Kidney epithelial cell (primary cell): ENCODE results near the gene ASTE1. TPM values are rescaled to one million over a fixed set of nuclear protein-coding genes. Genes with fewer than 3 reads are reported as not detected.
"Not testable (repeated sequence)": the region's sequence is repeated elsewhere in the genome, so short reads cannot be mapped to it uniquely, and the experiment has no call there.

Source experiments
- DNase-seq: peaks from one replicate; pipeline ENCODE4 v3.0.0-alpha.2; 2010; ENCODE audit warnings: low read depth
- H3K27me3 ChIP-seq: 2 replicates; pipeline ENCODE4 v1.6.0; 2011; ENCODE audit warnings: low read length; ENCODE audit not compliant: control insufficient read depth, insufficient read depth
- H3K36me3 ChIP-seq: 2 replicates; pipeline ENCODE4 v1.5.1; 2011; ENCODE audit warnings: low read length; ENCODE audit not compliant: control insufficient read depth, insufficient read depth
- H3K4me3 ChIP-seq: 2 replicates; pipeline ENCODE4 v1.5.1; 2011; ENCODE audit warnings: low read depth, mild to moderate bottlenecking, control low read depth, low read length
- CTCF ChIP-seq: IDR thresholded peaks from 2 replicates; pipeline ENCODE4 v1.5.1; 2011; ENCODE audit warnings: mild to moderate bottlenecking, moderate library complexity, low read length, control low read depth, inconsistent platforms; ENCODE audit not compliant: insufficient read depth, poor library complexity, severe bottlenecking
- total RNA-seq: library from RNA; depleted of rRNA; stranded (reverse); fragments of >200 nt; gene quantifications from 2 replicates; pipeline ENCODE4 v1.2.3, GENCODE V29; 2015

The ASTE1 gene
- total RNA-seq, 1 donor from 2014 or later = 4.1 TPM

GRCh38 chr3:131053043-131053859, 26.6 kb upstream of the ASTE1 start:
- H3K36me3 ChIP-seq = no peaks in the 10 kb centered on the region
- DNase-seq = no peak
- TF ChIP-seq CTCF = peak; percentile 14
- no peak overlapping the region for H3K4me3 ChIP-seq
- H3K27me3 ChIP-seq = no peaks in the 10 kb centered on the region

GRCh38 chr3:131050001-131050400, 23.4 kb upstream of the ASTE1 start:
- TF ChIP-seq CTCF = no peak
- no peak for DNase-seq
- Histone ChIP-seq H3K27me3 (no peaks in the 10 kb centered on the region), H3K4me3 (no peak overlapping the region), H3K36me3 (no peaks in the 10 kb centered on the region)

GRCh38 chr3:131048030-131048429, 21.4 kb upstream of the ASTE1 start:
- no peak for DNase-seq
- Histone ChIP-seq H3K36me3 (no peaks in the 10 kb centered on the region), H3K4me3 (no peak overlapping the region), H3K27me3 (no peaks in the 10 kb centered on the region)
- no peak for TF ChIP-seq CTCF

- TF ChIP-seq CTCF = no peak
- Histone ChIP-seq H3K36me3 (no peaks in the 10 kb centered on the region), H3K27me3 (no peaks in the 10 kb centered on the region), H3K4me3 (no peak overlapping the region)
- DNase-seq = no peak
Measured at GRCh38 chr3:131047582-131047981, 21.0 kb upstream of the ASTE1 start.

- not testable (repeated sequence) for H3K36me3 ChIP-seq, DNase-seq, H3K4me3 ChIP-seq, H3K27me3 ChIP-seq
Measured at GRCh38 chr3:131042271-131042985, 15.8 kb upstream of the ASTE1 start.

- Histone ChIP-seq H3K4me3 (no peak overlapping the region), H3K27me3 (no peaks in the 10 kb centered on the region)
- TF ChIP-seq CTCF = no peak
Measured at GRCh38 chr3:131038326-131038725, 11.7 kb upstream of the ASTE1 start.

More at GRCh38 chr3:131038326-131038725, 11.7 kb upstream of the ASTE1 start:
- DNase-seq = no peak
- no peaks in the 10 kb centered on the region for H3K36me3 ChIP-seq
